Measurements from ENCODE around the gene FOXC1.

Gene FOXC1

GRCh38 chr6:1624058-1624850 lies 14.5 kb downstream of the FOXC1 start:
- Histone ChIP-seq H3K9ac (no peak overlapping the region), H3K27ac (no peak overlapping the region), H3K4me1 (ENCODE audit: low read depth, poor library complexity, severe bottlenecking) (no peaks in the 10 kb centered on the region), H4K20me1 (ENCODE audit: insufficient read depth) (no peaks in the 10 kb centered on the region), H3K4me2 (no peak overlapping the region), H3K36me3 (ENCODE audit: insufficient read depth) (no peaks in the 10 kb centered on the region), H3K27me3 (ENCODE audit: insufficient read depth, low read depth) (no peaks in the 10 kb centered on the region), H3K79me2 (ENCODE audit: insufficient read depth, low read depth) (no peaks in the 10 kb centered on the region), H2AFZ (ENCODE audit: low read depth) (no peak overlapping the region), H3K4me3 (IDR thresholded peaks at IDR 0.05; ENCODE audit: insufficient read depth, low read depth, low read length) (no peak overlapping the region)
- TF ChIP-seq, protein P1, sequence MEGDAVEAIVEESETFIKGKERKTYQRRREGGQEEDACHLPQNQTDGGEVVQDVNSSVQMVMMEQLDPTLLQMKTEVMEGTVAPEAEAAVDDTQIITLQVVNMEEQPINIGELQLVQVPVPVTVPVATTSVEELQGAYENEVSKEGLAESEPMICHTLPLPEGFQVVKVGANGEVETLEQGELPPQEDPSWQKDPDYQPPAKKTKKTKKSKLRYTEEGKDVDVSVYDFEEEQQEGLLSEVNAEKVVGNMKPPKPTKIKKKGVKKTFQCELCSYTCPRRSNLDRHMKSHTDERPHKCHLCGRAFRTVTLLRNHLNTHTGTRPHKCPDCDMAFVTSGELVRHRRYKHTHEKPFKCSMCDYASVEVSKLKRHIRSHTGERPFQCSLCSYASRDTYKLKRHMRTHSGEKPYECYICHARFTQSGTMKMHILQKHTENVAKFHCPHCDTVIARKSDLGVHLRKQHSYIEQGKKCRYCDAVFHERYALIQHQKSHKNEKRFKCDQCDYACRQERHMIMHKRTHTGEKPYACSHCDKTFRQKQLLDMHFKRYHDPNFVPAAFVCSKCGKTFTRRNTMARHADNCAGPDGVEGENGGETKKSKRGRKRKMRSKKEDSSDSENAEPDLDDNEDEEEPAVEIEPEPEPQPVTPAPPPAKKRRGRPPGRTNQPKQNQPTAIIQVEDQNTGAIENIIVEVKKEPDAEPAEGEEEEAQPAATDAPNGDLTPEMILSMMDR (conservative IDR thresholded peaks at IDR 0.05; ENCODE audit: low read depth, low read length) = no peak

DNA sequence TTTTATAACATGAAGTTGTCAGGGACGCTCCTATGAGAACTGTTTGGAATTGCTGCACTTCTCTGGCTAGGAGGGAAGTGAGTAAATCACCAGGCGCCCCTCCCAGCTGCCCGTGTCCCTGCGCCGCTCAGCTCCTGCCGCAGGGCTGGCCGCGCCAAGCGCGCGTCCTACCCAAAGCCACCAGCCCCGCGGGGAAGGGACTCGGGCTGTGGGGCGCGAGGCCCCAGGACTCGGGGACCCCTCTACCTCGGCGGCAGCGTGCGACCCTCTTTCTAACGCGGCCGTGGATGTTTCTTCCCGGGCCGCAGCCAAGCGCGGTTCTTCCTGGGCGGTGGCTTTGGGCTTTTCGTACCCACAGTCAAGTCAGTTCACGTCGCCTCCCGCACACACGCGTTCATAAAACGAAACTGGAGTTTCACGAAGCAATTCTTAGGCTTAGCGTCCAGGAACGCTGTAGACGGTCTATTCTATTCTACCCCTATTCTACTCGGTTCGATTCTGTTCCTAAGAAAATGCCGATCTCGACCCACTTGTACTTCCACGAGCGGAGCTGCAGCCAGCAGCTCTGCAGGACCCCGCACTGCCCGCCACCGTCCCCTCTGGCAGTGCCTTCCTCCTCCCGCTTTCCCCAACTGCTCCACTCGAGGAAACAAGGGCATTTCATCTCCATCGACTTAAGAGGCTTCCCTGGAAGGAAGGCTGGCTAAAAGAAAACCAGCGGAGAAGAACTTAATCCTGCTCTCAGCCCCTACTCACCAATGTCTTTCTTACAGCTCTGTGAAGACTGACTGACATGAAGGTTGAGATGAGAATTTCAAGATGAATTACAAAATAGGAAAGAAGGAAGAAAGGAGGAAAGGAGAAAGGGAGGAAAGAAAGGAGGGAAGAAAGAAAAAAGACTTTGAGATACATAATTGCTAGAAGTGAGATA lies 15.4 kb downstream of the FOXC1 start:
- no peak overlapping the region for H3K4me3 ChIP-seq (IDR thresholded peaks at IDR 0.05; ENCODE audit: insufficient read depth, low read depth, low read length)
- no peak overlapping the region for H3K27ac ChIP-seq
- TF ChIP-seq, protein P1 (conservative IDR thresholded peaks at IDR 0.05; ENCODE audit: low read depth, low read length) = no peak
- H3K4me2 ChIP-seq = no peak overlapping the region
- no peaks in the 10 kb centered on the region for H3K79me2 ChIP-seq (ENCODE audit: insufficient read depth, low read depth)
- no peak overlapping the region for H3K9ac ChIP-seq
- no peaks in the 10 kb centered on the region for H3K36me3 ChIP-seq (ENCODE audit: insufficient read depth)
- no peak overlapping the region for H2AFZ ChIP-seq (ENCODE audit: low read depth)
- H3K4me1 ChIP-seq (ENCODE audit: low read depth, poor library complexity, severe bottlenecking) = no peaks in the 10 kb centered on the region
- H4K20me1 ChIP-seq (ENCODE audit: insufficient read depth) = no peaks in the 10 kb centered on the region
- H3K27me3 ChIP-seq (ENCODE audit: insufficient read depth, low read depth) = no peaks in the 10 kb centered on the region

DNA sequence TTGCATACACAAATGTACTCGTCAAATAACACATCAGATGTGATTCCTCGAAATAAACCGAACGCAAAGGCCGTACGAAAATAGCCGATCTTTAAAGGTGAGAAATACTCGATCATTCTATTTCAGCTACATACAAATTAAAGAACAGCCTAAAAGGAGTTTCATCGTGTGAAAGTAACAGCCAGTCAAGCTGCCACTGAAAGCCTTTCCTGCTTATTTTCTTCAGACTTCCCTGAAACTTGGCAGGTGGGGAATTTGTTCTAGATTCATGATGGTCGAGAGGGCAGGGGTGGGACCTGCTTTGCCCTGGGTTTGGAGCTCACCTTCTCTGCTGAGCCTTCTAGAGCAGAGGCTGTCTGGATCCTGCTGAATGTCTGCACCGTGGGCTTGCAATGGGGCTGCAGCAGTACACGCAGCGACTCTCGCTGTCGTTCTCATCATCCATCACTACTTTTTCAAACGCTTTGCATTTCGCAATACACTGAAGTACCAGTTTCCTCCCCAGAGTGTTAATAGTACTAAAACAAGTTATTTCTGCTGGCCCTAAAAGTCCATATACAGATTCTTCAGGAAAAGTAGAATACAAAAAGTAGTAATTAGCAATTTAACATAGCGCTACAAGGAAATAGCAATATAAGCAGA lies 16.2 kb downstream of the FOXC1 start:
- H3K27ac ChIP-seq = no peak overlapping the region
- no peak overlapping the region for H3K9ac ChIP-seq
- H3K27me3 ChIP-seq (ENCODE audit: insufficient read depth, low read depth) = no peaks in the 10 kb centered on the region
- H3K4me2 ChIP-seq = no peak overlapping the region
- no peaks in the 10 kb centered on the region for H3K79me2 ChIP-seq (ENCODE audit: insufficient read depth, low read depth)
- H3K4me1 ChIP-seq (ENCODE audit: low read depth, poor library complexity, severe bottlenecking) = no peaks in the 10 kb centered on the region
- H3K4me3 ChIP-seq (IDR thresholded peaks at IDR 0.05; ENCODE audit: insufficient read depth, low read depth, low read length) = no peak overlapping the region
- no peaks in the 10 kb centered on the region for H4K20me1 ChIP-seq (ENCODE audit: insufficient read depth)
- H2AFZ ChIP-seq (ENCODE audit: low read depth) = no peak overlapping the region
- H3K36me3 ChIP-seq (ENCODE audit: insufficient read depth) = no peaks in the 10 kb centered on the region
- TF ChIP-seq, protein P1 (conservative IDR thresholded peaks at IDR 0.05; ENCODE audit: low read depth, low read length) = no peak

DNA sequence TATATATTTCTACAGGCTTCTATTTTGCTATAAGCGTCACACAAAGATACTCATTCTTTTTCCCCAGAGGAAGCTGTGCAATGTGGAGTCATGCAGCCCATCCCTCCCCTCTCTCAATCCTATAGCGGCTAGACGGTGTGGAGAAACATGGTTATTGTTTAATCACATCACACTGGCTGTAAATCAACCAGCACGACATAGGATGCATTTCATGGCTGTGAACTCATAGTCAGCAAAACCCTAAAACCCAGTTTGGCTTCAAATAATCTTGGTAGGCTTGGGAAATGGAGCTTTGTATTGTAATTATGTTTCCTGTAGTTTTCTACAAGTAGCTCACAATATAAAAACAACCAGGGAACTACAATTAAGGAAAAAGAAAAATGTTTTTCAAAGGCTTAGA lies 16.8 kb downstream of the FOXC1 start:
- Histone ChIP-seq H2AFZ (ENCODE audit: low read depth) (no peak overlapping the region), H3K27ac (no peak overlapping the region), H3K4me3 (IDR thresholded peaks at IDR 0.05; ENCODE audit: insufficient read depth, low read depth, low read length) (no peak overlapping the region), H3K4me2 (no peak overlapping the region), H4K20me1 (ENCODE audit: insufficient read depth) (no peaks in the 10 kb centered on the region), H3K9ac (no peak overlapping the region), H3K4me1 (ENCODE audit: low read depth, poor library complexity, severe bottlenecking) (no peaks in the 10 kb centered on the region), H3K36me3 (ENCODE audit: insufficient read depth) (no peaks in the 10 kb centered on the region), H3K27me3 (ENCODE audit: insufficient read depth, low read depth) (no peaks in the 10 kb centered on the region), H3K79me2 (ENCODE audit: insufficient read depth, low read depth) (no peaks in the 10 kb centered on the region)
- TF ChIP-seq, protein P1 (conservative IDR thresholded peaks at IDR 0.05; ENCODE audit: low read depth, low read length) = no peak

All from KMS-11 (cell line).